ENCODE results near the gene MGRN1. TPM values are rescaled to one million over a fixed set of nuclear protein-coding genes. Genes with fewer than 3 reads are reported as not detected.

MGRN1 gene
- total and polyA plus RNA-seq, 4 donors = 29.5 to 112 (median 47.0) TPM

GRCh38 chr16:4709481-4709880, 84.9 kb downstream of the MGRN1 start:
- 97 to 99% methylated on average over 4 of the region's 4 CpGs for WGBS, 2 donors
- no peak for TF ChIP-seq CTCF (IDR thresholded peaks at IDR 0.05; ENCODE audit: control extremely low read depth, extremely low read depth)
- ATAC-seq (ENCODE audit: insufficient read depth, low FRiP score) = no peak
- Histone ChIP-seq H3K36me3 (ENCODE audit: control insufficient read depth in 4 of 4, insufficient read depth in 4 of 4, low read length in 4 of 4) (peaks cover 5 to 18% (median 13%) of the 10 kb centered on the region in 4 donors), H3K27ac (ENCODE audit: low read depth in 1 of 2, low read length in 1 of 2) (no peak overlapping the region), H3K9ac (ENCODE audit: insufficient read depth in 1 of 2, low read length in 2 of 2) (no peak overlapping the region), H3K4me3 (no peak overlapping the region), H3K4me1 (ENCODE audit: control insufficient read depth in 5 of 5, insufficient read depth in 5 of 5, low read length in 5 of 5) (no peaks in the 10 kb centered on the region), H3K9me3 (ENCODE audit: control insufficient read depth in 4 of 4, insufficient read depth in 3 of 4, low read length in 3 of 4) (no peaks in the 10 kb centered on the region), H3K27me3 (ENCODE audit: control insufficient read depth in 3 of 3, insufficient read depth in 3 of 3, low read length in 2 of 3) (no peaks in the 10 kb centered on the region)
- no peak for DNase-seq

- no peak overlapping the region for H3K27ac ChIP-seq (ENCODE audit: low read depth in 1 of 2, low read length in 1 of 2)
- WGBS, 2 donors = 92 to 96% methylated on average over 18 of the region's 18 CpGs
- H3K9ac ChIP-seq (ENCODE audit: insufficient read depth in 1 of 2, low read length in 2 of 2) = no peak overlapping the region
- H3K9me3 ChIP-seq (ENCODE audit: control insufficient read depth in 4 of 4, insufficient read depth in 3 of 4, low read length in 3 of 4) = no peaks in the 10 kb centered on the region
- H3K27me3 ChIP-seq (ENCODE audit: control insufficient read depth in 3 of 3, insufficient read depth in 3 of 3, low read length in 2 of 3) = no peaks in the 10 kb centered on the region
- H3K4me3 ChIP-seq = no peak overlapping the region
- TF ChIP-seq CTCF (IDR thresholded peaks at IDR 0.05; ENCODE audit: control extremely low read depth, extremely low read depth) = no peak
- H3K36me3 ChIP-seq (ENCODE audit: control insufficient read depth in 4 of 4, insufficient read depth in 4 of 4, low read length in 4 of 4) = peaks cover 0 to 15% (median 13%) of the 10 kb centered on the region in 4 donors
- H3K4me1 ChIP-seq (ENCODE audit: control insufficient read depth in 5 of 5, insufficient read depth in 5 of 5, low read length in 5 of 5) = no peaks in the 10 kb centered on the region
- DNase-seq (no peak), ATAC-seq (ENCODE audit: insufficient read depth, low FRiP score) (no peak)
These were observed 89.3 kb downstream of the MGRN1 start for GRCh38 chr16:4713663-4714501.

- no peaks in the 10 kb centered on the region for H3K9me3 ChIP-seq (ENCODE audit: control insufficient read depth in 4 of 4, insufficient read depth in 3 of 4, low read length in 3 of 4)
- no peak overlapping the region for H3K4me3 ChIP-seq
- ATAC-seq (ENCODE audit: insufficient read depth, low FRiP score) (no peak), DNase-seq (no peak)
- no peaks in the 10 kb centered on the region for H3K4me1 ChIP-seq (ENCODE audit: control insufficient read depth in 5 of 5, insufficient read depth in 5 of 5, low read length in 5 of 5)
- H3K27me3 ChIP-seq (ENCODE audit: control insufficient read depth in 3 of 3, insufficient read depth in 3 of 3, low read length in 2 of 3) = no peaks in the 10 kb centered on the region
- H3K9ac ChIP-seq (ENCODE audit: insufficient read depth in 1 of 2, low read length in 2 of 2) = no peak overlapping the region
- H3K36me3 ChIP-seq (ENCODE audit: control insufficient read depth in 4 of 4, insufficient read depth in 4 of 4, low read length in 4 of 4) = peaks cover 0 to 17% (median 9%) of the 10 kb centered on the region in 4 donors
- WGBS, 2 donors = 90 to 95% methylated on average over 2 of the region's 2 CpGs
- no peak overlapping the region for H3K27ac ChIP-seq (ENCODE audit: low read depth in 1 of 2, low read length in 1 of 2)
- no peak for TF ChIP-seq CTCF (IDR thresholded peaks at IDR 0.05; ENCODE audit: control extremely low read depth, extremely low read depth)
These were observed 90.4 kb downstream of the MGRN1 start for GRCh38 chr16:4714996-4715395.
